K562 (cell line): Measurements from ENCODE around the gene RASSF3. TPM values are rescaled to one million over a fixed set of nuclear protein-coding genes. Genes with fewer than 3 reads are reported as not detected.

ENCODE experiments used
- ATAC-seq: fragments of 200-7000 bp; cut with Tn5 transposase; 3 replicates; pipeline ENCODE4 v1.9.1; 2020; ENCODE audit warnings: moderate library complexity
- BruUV-seq: library from RNA; stranded (reverse); fragments of 400-500 nt; replicated peaks from 2 replicates; lab custom pipeline; 2021; lab: Mats Ljungman, UMichigan
- CTCF ChIA-PET: fragments of 300-600 bp; formaldehyde crosslinking; extraction: SDS; loops from one replicate; lab custom pipeline; 2021; ENCODE audit warnings: low intra/inter-chr PET ratio; lab: Yijun Ruan, JAX
- POLR2A ChIA-PET: fragments of 300-600, 350-650 bp; sonication (Branson Sonifier 250); formaldehyde crosslinking; extraction: SDS; loops from one replicate; lab custom pipeline; 2021; ENCODE audit warnings: antibody characterized with exemption, inconsistent platforms; lab: Yijun Ruan, JAX
- DNase-seq, 4 experiments: peaks; one replicate each; pipeline versions ENCODE4 v3.0.0 to v3.0.0-alpha.2; 2011 to 2018; ENCODE audit warnings: low spot score in 3 of 4, mixed read lengths in 3 of 4; ENCODE audit errors: extremely low read depth in 1 of 4
- FAIRE-seq: peaks from 2 replicates; lab custom pipeline; 2011; peaks lifted over from hg19 to GRCh38; lab: Jason Lieb, UNC
- H2AFZ ChIP-seq: 2 replicates; pipeline ENCODE4 v1.6.0; 2011; ENCODE audit warnings: low read depth, low read length, control low read depth, inconsistent platforms
- H3K27ac ChIP-seq: fragments of 200-600 bp; 3 replicates; pipeline ENCODE4 v1.8.0; 2011; ENCODE audit warnings: low read depth, mild to moderate bottlenecking, control low read depth, inconsistent platforms, low read length, moderate library complexity, mixed read lengths; ENCODE audit errors: extremely low read depth
- H3K27me3 ChIP-seq, 2 experiments: fragments of 300-600 bp in 1 of 2; 2 replicates in 1 of 2; 3 replicates in 1 of 2; pipeline versions ENCODE4 v1.6.0 to v1.8.0; 2011; ENCODE audit warnings: inconsistent platforms in 2 of 2, low read length in 2 of 2, mild to moderate bottlenecking in 1 of 2, mixed read lengths in 1 of 2, moderate library complexity in 1 of 2; ENCODE audit not compliant: control insufficient read depth in 2 of 2, insufficient read depth in 2 of 2
- H3K36me3 ChIP-seq: fragments of 300-600 bp; 3 replicates; pipeline ENCODE4 v1.8.0; 2011; ENCODE audit warnings: mild to moderate bottlenecking, low read length, inconsistent platforms; ENCODE audit not compliant: control insufficient read depth, insufficient read depth
- H3K4me1 ChIP-seq, 2 experiments: fragments of 200-600 bp in 1 of 2; replicated peaks in 1 of 2; 2 replicates in 1 of 2; 3 replicates in 1 of 2; pipeline versions ENCODE4 v1.5.1 to v1.8.0; 2011; ENCODE audit warnings: inconsistent platforms in 2 of 2, low read length in 2 of 2, mild to moderate bottlenecking in 1 of 2, mixed read lengths in 1 of 2, moderate library complexity in 1 of 2; ENCODE audit not compliant: control insufficient read depth in 2 of 2, insufficient read depth in 2 of 2
- H3K4me2 ChIP-seq: 2 replicates; pipeline ENCODE4 v1.6.1; 2011; ENCODE audit warnings: low read length, control low read depth, inconsistent platforms, mixed read lengths; ENCODE audit not compliant: insufficient read depth
- H3K4me3 ChIP-seq: fragments of 200-600 bp; sonication (generic), shearing (Covaris generic); 2 replicates; pipeline ENCODE4 v1.5.1; 2016; ENCODE audit warnings: control low read depth, inconsistent platforms
- H3K79me2 ChIP-seq: fragments of 200-600 bp; 3 replicates; pipeline ENCODE4 v1.8.0; 2011; ENCODE audit warnings: low read length, inconsistent platforms; ENCODE audit not compliant: control insufficient read depth, insufficient read depth
- H3K9ac ChIP-seq, 2 experiments: 2 replicates each; pipeline versions ENCODE4 v1.6.0 to v1.6.1; 2011; ENCODE audit warnings: low read depth in 2 of 2, low read length in 2 of 2, control low read depth in 1 of 2, inconsistent platforms in 1 of 2, mild to moderate bottlenecking in 1 of 2, mixed read lengths in 1 of 2; ENCODE audit not compliant: insufficient read depth in 1 of 2
- H3K9me1 ChIP-seq: one replicate; pipeline ENCODE4 v1.6.0; 2011; ENCODE audit warnings: inconsistent platforms, mild to moderate bottlenecking, low read length, moderate library complexity; ENCODE audit not compliant: control insufficient read depth, insufficient read depth
- H3K9me3 ChIP-seq: replicated peaks from 2 replicates; pipeline ENCODE4 v1.5.1; 2011; ENCODE audit warnings: low read depth, low read length, inconsistent platforms; ENCODE audit not compliant: control insufficient read depth, insufficient read depth
- H4K20me1 ChIP-seq: replicated peaks from 2 replicates; pipeline ENCODE4 v1.6.1; 2011; ENCODE audit warnings: low read length, inconsistent platforms, mixed read lengths; ENCODE audit not compliant: control insufficient read depth, insufficient read depth
- HEY1 ChIP-seq: fragments of 250-450 bp; sonication (Bioruptor Pico); IDR thresholded peaks from 2 replicates; pipeline ENCODE4 v1.5.0; 2020; ENCODE audit warnings: mild to moderate bottlenecking, moderate library complexity, borderline replicate concordance
- MYBL2 ChIP-seq, 2 experiments: fragments of 450-650 bp in 1 of 2; sonication (generic) in 1 of 2; formaldehyde crosslinking in 1 of 2; IDR thresholded peaks; 2 replicates each; pipeline versions ENCODE4 v1.6.1 to v1.8.1; 2017 to 2022; ENCODE audit warnings: borderline replicate concordance in 1 of 2, inconsistent platforms in 1 of 2, low read depth in 1 of 2, mild to moderate bottlenecking in 1 of 2, missing genetic modification reagents in 1 of 2, moderate library complexity in 1 of 2
- NELFE ChIP-seq: IDR thresholded peaks from 2 replicates; pipeline ENCODE4 v1.6.1; 2011; ENCODE audit warnings: mild to moderate bottlenecking; ENCODE audit not compliant: insufficient read depth, insufficient read length
- ZNF354B ChIP-seq: fragments of 250-450 bp; sonication (Bioruptor Pico); IDR thresholded peaks from 2 replicates; pipeline ENCODE4 v1.4.0; 2020
- ZNF445 ChIP-seq: fragments of 250-450 bp; sonication (Bioruptor Pico); IDR thresholded peaks from 2 replicates; pipeline ENCODE4 v1.4.0; 2020; ENCODE audit warnings: low read depth, mild to moderate bottlenecking, moderate library complexity
- ZNF76 ChIP-seq: fragments of 250-450 bp; sonication (Bioruptor Pico); IDR thresholded peaks from 2 replicates; pipeline ENCODE4 v1.4.0; 2020; ENCODE audit warnings: mild to moderate bottlenecking, moderate library complexity, borderline replicate concordance
- WGBS: fragments of 100-300 bp; shearing (Covaris generic); methylation state at CpG from one replicate; pipeline ENCODE4 v1.1.6; 2016; ENCODE audit warnings: low coverage, mixed read lengths; ENCODE audit not compliant: insufficient coverage; ENCODE audit errors: missing lambda C conversion rate; 5-methylcytosine and 5-hydroxymethylcytosine counted together
- in situ Hi-C: fragments of 300-500 bp; cut with MboI; formaldehyde crosslinking; loops from 4 replicates; pipeline ENCODE4 v1.15.0; 2018; ENCODE audit warnings: inconsistent platforms, mixed read lengths
- intact Hi-C: fragments of 100-400 bp; cut with micrococcal nuclease; formaldehyde crosslinking; loops from 2 replicates; pipeline ENCODE4 v1.14.2; 2022
- polyA plus RNA-seq, 8 experiments: library from polyadenylated mRNA; depleted of rRNA in 4 of 8; stranded (reverse) in 5 of 8; unstranded in 3 of 8; fragments of >200 nt; fragmentation: Nextera tagmentation in 2 of 8; fragmentation: Illumina TruSeq in 1 of 8; extraction: Ambion mirVana in 2 of 8; extraction: Trizol in 1 of 8; gene quantifications; 2 replicates each; pipeline versions ENCODE4 v1.2.1 to v1.2.3, GENCODE V29; 2011 to 2014; ENCODE audit warnings: inconsistent platforms in 1 of 8, missing spikeins in 1 of 8
- total RNA-seq, 7 experiments: library from RNA; depleted of rRNA in 6 of 7; stranded (reverse); fragments of >200 nt in 6 of 7; fragmentation: Illumina TruSeq in 2 of 7; extraction: Trizol in 2 of 7; gene quantifications; 2 replicates each; pipeline versions ENCODE4 v1.2.1 to v1.2.3, GENCODE V29; 2011 to 2021; ENCODE audit warnings: low replicate concordance in 1 of 7
- TF ChIP-seq, protein P1 (sequence below): sonication (generic); formaldehyde crosslinking; IDR thresholded peaks from 2 replicates; pipeline ENCODE4 v1.8.0; 2023; ENCODE audit warnings: mild to moderate bottlenecking, missing genetic modification reagents

Gene RASSF3
- total and polyA plus RNA-seq, 9 of the 15 experiments (the other 6 are each of a cell fraction or from before 2014, with no cell fraction given): 3.7 to 39.2 (median 20.2) TPM

DNA sequence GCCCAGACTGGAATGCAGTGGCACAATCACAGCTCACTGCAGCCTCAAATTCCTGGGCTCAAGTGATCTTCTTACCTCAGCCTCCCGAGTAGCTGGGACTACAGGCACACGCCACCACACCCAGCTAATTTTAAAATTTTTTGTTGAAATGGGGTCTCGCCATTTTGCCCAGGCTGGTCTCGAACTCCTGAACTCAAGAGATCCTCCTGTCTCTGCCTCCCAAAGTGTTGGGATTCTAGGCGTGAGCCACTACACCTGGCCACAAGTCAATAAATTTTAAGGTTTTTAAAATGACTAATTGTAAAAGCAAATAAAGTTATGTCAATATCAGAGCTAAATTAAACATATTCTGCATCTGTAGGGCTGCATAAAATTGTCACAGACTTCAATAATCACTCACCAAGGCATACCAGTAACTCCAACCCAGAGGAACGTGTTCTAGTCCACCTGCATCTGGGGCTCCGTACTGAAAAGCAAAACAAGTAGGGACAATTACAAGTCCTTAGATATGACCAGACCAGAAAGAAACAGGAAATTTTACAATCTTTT is 135.0 kb downstream of the RASSF3 start:
- POLR2A ChIA-PET: interaction anchor here (1.2 kb wide), 1 partner anchor 15 kb away, joined by 3 read pairs; no protein-coding TSS in a partner anchor
- peaks cover 55% of the 10 kb centered on the region for H3K36me3 ChIP-seq

DNA sequence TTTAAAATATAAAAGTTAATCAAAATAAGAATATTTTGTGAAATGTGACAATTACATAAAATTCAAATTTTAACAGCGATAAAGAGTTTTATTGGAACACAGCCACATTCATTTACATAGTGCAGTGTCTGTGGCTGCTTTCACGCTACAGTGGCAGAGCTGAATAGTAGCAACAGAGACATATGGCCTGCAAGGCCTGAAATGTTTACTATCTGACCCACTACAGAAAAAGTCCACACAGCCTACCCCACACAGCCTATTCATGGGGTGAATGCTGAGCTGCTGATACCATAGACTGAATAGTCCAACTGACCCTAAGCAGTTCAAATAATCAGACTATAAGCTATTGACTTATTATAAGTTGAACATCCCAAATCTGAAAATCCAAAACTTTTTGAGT is 135.7 kb downstream of the RASSF3 start:
- Histone ChIP-seq H3K4me3 (no peak overlapping the region), H3K4me1 (no peaks in the 10 kb centered on the region), H3K9me1 (no peaks in the 10 kb centered on the region), H3K27me3 (no peaks in the 10 kb centered on the region), H3K36me3 (peaks cover 59% of the 10 kb centered on the region), H2AFZ (no peak overlapping the region), H3K4me2 (no peak overlapping the region), H4K20me1 (no peaks in the 10 kb centered on the region), H3K9me3 (no peaks in the 10 kb centered on the region), H3K9ac (no peak overlapping the region), H3K79me2 (no peaks in the 10 kb centered on the region), H3K27ac (no peak overlapping the region)
- FAIRE-seq: no peak
- intact Hi-C loops: no loop called here
- DNase-seq: no peak
- in situ Hi-C loops: no loop called here
- CTCF ChIA-PET: no interaction called here
- BruUV-seq: no TSS peak
- 90% methylated on average over 2 of the region's 2 CpGs for WGBS
- ATAC-seq: no peak
- POLR2A ChIA-PET: interaction anchor here (1.2 kb wide), 1 partner anchor 15 kb away, joined by 3 read pairs; no protein-coding TSS in a partner anchor
- TF ChIP-seq ZNF445 (CRISPR knock-in tag) (no peak), MYBL2 (IDR thresholded peaks at IDR 0.05; ENCODE audit: low read depth) (no peak), MYBL2 (CRISPR knock-in tag; IDR thresholded peaks at IDR 0.05; ENCODE audit: borderline replicate concordance) (no peak), ZNF76 (CRISPR knock-in tag) (no peak)
- TF ChIP-seq, protein P1, sequence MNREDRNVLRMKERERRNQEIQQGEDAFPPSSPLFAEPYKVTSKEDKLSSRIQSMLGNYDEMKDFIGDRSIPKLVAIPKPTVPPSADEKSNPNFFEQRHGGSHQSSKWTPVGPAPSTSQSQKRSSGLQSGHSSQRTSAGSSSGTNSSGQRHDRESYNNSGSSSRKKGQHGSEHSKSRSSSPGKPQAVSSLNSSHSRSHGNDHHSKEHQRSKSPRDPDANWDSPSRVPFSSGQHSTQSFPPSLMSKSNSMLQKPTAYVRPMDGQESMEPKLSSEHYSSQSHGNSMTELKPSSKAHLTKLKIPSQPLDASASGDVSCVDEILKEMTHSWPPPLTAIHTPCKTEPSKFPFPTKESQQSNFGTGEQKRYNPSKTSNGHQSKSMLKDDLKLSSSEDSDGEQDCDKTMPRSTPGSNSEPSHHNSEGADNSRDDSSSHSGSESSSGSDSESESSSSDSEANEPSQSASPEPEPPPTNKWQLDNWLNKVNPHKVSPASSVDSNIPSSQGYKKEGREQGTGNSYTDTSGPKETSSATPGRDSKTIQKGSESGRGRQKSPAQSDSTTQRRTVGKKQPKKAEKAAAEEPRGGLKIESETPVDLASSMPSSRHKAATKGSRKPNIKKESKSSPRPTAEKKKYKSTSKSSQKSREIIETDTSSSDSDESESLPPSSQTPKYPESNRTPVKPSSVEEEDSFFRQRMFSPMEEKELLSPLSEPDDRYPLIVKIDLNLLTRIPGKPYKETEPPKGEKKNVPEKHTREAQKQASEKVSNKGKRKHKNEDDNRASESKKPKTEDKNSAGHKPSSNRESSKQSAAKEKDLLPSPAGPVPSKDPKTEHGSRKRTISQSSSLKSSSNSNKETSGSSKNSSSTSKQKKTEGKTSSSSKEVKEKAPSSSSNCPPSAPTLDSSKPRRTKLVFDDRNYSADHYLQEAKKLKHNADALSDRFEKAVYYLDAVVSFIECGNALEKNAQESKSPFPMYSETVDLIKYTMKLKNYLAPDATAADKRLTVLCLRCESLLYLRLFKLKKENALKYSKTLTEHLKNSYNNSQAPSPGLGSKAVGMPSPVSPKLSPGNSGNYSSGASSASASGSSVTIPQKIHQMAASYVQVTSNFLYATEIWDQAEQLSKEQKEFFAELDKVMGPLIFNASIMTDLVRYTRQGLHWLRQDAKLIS: no peak

More for the DNA sequence above, 135.0 kb downstream of the RASSF3 start:
- intact Hi-C loops (no loop called here), in situ Hi-C loops (no loop called here)
- CTCF ChIA-PET: no interaction called here
- no TSS peak for BruUV-seq
- Histone ChIP-seq H2AFZ (no peak overlapping the region), H3K4me2 (no peak overlapping the region), H3K27ac (no peak overlapping the region), H3K4me3 (no peak overlapping the region), H3K4me1 (no peaks in the 10 kb centered on the region), H3K27me3 (no peaks in the 10 kb centered on the region), H4K20me1 (no peaks in the 10 kb centered on the region), H3K9me3 (no peaks in the 10 kb centered on the region), H3K9me1 (no peaks in the 10 kb centered on the region), H3K9ac (no peak overlapping the region), H3K79me2 (no peaks in the 10 kb centered on the region)
- FAIRE-seq (no peak), DNase-seq (no peak), ATAC-seq (no peak)
- 95% methylated on average over 7 of the region's 7 CpGs for WGBS
- TF ChIP-seq ZNF354B (no peak), NELFE (no peak), HEY1 (CRISPR knock-in tag) (no peak), MYBL2 (IDR thresholded peaks at IDR 0.05; ENCODE audit: low read depth) (no peak), MYBL2 (CRISPR knock-in tag; IDR thresholded peaks at IDR 0.05; ENCODE audit: borderline replicate concordance) (no peak)
